HG02970 (cell line): Measurements from ENCODE around the gene NBPF20.
A peak's percentile ranks its signal among the peaks of the same experiment; 100 is the strongest.
"Not testable (repeated sequence)": the region's sequence is repeated elsewhere in the genome, so short reads cannot be mapped to it uniquely, and the experiment has no call there.

Experiments
- ATAC-seq: cut with Tn5 transposase; IDR thresholded peaks from one replicate; pipeline ENCODE4 v1.9.1; 2021; ENCODE audit warnings: mild to moderate bottlenecking, moderate library complexity, moderate number of reproducible peaks; ENCODE audit not compliant: unreplicated experiment, low FRiP score

Gene NBPF20, protein sequence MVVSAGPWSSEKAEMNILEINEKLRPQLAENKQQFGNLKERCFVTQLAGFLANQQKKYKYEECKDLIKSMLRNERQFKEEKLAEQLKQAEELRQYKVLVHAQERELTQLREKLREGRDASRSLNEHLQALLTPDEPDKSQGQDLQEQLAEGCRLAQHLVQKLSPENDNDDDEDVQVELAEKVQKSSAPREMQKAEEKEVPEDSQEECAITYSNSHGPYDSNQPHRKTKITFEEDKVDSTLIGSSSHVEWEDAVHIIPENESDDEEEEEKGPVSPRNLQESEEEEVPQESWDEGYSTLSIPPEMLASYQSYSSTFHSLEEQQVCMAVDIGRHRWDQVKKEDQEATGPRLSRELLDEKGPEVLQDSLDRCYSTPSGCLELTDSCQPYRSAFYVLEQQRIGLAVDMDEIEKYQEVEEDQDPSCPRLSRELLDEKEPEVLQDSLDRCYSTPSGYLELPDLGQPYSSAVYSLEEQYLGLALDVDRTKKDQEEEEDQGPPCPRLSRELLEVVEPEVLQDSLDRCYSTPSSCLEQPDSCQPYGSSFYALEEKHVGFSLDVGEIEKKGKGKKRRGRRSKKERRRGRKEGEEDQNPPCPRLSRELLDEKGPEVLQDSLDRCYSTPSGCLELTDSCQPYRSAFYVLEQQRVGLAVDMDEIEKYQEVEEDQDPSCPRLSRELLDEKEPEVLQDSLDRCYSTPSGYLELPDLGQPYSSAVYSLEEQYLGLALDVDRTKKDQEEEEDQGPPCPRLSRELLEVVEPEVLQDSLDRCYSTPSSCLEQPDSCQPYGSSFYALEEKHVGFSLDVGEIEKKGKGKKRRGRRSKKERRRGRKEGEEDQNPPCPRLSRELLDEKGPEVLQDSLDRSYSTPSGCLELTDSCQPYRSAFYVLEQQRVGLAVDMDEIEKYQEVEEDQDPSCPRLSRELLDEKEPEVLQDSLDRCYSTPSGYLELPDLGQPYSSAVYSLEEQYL (N-terminal part only)

DNA sequence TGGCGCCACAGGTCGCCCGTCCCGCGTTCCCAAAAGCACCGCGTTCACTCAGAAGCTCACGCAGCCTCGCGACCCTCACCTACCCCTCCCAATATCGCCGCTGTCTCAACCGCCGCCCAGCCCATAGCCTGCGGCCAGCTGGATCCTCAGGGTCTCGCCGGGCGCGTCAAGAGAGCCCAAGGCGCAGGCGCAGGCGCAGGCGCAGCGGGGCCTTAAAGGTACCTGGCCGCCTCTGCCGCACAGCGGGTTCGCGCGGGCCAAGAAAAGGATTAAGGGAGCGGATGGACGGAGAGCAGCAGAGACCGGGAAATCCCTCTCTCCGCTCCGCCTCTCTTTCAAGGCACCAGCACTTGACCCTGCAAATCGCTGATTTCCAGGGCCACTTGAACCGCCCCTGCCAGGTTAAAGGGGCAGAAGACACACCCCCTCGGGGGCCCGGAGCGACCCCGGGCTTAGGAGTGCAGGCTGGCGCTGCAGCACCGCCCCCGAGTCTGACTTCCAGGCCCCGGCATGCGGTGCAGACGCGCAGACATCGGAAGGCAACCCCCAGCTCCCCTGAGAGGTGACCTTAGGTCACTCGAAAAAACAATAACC lies at the start of gene NBPF20:
NBPF20 (minus strand) TSS at position 168 of the 594 bp plus-strand sequence. CDS start 20,331 bp downstream, outside the sequence.
- peak; percentile 96 for ATAC-seq

DNA sequence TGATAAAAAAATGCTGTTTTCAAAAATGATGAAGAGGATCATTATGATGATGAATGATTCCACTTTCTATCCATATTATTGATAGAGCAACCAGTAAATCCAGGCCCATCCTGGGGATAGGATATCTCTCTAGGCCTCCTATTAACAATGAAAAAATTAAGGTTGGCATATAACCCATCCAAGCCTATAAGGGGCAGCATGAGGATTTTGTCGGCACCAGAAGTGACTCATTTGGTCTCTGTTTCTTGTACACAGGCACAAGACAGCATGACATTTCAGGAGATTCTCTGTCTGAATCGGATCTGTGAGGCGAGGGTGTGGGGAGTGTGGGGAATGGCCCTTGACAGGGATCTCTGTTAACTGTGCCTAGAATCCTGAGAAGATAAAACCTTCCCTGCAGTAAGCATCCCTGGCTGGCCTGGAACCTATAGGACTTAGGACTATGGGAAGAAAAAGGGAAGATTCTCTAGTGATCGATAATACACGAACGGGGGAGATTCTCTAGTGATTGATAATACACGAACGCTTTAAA lies 49.5 kb upstream of the NBPF20 start:
- ATAC-seq: not testable (repeated sequence)

DNA sequence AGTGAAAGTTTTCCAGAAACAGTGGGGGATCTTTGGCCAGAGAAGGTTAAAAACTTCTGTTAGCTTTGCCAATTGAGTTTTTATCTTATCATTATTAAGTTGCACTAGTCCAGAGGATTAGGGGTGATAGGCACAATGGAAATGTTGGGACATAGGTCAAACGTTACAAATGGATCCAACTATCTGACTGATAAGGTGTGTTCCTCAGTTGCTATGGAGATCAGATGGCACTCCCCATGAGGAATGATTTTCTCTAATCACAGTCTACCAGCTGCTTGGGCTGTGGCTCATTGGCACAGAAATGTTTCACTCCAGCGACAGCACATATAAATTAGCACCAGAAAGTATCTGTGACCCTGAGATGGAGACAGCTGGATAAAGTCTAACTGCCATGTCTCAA lies 47.3 kb upstream of the NBPF20 start:
- ATAC-seq: not testable (repeated sequence)

DNA sequence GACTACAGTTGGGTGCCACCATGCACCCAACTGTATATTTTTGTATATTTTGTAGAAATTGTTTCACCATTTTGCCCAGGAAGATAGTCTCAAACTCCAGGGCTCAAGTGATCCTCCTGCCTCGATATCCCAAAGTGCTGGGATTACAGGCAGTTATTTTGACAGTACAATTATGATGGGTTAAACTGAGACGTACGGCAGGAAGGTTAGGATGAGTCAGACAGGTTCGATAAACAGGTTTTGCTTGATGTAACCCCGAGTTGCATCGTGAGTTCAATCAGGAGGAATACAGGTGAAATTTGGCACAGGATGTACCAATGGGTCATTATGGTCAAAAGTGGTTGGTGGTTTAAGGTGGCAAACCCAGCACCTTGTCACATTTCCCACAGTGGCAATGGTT lies 46.0 kb upstream of the NBPF20 start:
- not testable (repeated sequence) for ATAC-seq

DNA sequence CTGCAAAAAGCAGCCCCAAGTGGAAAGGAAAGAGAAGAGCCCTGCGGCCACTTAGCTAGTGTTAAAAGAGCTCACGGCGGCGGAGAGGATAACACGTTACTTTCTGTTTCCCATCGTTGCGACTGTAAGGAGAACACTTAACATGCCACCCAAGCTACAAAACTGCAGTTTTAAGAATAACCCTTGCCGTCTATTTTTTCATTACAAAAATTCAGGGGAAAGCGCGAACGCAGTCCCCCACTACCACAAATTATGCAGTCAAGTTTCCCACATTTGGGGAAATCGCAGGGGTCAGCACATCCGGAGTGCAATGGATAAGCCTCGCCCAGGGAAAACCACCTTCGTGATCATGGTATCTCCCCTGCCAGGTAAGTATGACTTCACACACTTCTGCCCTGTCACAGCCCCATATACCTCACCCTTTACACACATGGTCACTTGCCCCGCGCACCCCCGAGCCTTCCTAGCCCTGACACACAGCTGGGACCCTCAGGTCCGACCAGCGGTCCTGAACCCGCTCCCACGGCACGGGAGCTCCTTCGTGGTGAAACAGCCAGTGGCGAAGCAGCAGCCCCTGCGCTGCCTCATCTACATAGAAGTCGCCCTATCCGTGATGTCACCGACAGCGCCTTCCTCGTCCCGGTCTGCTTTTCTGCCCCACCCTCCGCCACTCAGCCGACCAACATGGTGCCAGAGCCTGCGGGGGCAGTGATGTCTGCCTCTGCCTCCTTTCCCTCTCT lies 40.2 kb upstream of the NBPF20 start:
- ATAC-seq: peak; percentile 86

DNA sequence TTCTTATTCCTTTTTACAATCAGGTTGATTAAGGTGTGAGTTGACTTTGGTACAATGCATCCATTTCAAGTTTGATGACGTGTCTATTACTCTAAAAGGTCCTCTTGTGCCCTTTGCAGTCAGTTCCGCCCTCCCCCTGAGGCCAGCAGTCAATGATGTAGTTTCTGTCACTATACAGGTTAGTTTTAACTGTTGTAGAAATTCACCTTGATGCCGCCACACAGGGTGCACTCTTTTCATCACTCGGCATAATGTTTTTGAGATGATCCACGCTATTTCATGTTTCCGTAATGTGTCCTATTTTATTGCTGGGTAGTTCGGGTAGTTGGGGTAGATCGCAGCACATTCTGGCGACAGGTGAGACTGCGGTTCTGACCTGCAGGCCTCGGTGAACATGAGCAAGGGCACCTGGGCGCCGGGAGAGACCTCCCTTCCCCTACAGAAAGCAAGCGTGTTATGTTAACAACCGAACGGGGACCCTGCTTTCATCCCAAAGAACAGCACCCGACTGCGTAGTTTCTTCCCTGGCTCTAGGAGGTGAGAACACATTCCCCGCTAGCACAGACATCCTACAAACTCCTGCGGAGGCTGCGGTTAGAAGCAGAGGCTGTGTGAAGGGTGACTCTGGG lies 39.4 kb upstream of the NBPF20 start:
- peak; percentile 13 for ATAC-seq

DNA sequence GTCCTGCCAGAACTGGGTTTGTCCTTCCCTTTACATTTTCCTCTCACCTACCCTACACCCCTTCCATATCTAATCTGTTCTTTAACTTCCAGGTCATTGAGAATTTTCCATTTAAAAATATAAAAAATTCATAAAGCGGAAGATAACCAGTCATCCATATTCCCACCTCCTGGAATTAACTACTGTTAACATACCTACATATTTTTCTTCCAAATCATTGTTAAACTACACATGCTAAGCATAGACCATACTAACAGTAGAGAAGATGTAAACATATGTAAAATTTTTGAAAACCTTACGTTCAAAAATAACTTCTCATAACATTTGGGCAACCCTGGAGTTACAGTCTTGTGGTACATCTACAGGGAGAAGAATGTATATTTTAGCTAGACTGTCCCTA lies 38.6 kb upstream of the NBPF20 start:
- ATAC-seq: not testable (repeated sequence)

DNA sequence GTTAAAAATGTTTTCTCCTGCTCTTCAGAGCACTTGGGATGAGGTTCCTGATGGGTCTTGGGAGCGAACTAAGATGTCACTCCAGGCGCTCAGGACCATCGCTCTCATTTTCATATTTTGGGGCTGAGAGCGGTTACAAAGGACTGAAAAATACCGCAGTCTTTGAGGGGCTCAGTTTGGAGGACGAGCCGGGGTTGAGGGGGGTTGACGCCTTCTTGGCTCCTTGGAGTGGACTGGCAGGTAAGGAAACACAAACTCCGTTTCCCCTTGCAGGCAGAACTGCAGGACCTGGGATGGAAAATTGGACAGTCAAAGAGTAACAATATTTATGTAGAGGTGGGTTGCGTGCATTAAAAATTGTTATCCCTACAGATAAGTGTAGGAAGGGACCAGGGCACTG lies 35.3 kb upstream of the NBPF20 start:
- not testable (repeated sequence) for ATAC-seq

DNA sequence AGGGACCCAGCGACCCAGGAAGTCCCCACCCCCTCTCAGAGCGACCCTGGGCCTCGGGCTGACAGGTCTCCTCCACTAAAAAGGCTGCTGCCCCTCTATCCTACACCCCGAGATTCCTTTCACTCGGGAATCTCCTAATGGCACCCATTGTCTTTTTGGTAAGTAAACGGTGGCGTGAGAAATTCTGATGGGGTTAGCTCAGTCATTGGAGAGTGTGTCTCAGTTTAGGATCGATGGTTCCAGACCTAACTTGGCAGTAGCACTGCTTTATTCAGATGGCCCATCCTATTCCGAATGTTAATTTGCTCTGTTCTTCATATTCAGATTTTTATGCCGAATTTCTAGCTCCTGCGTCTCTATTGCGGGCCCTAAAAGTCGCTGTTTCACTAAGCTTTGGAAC lies 34.6 kb upstream of the NBPF20 start:
- not testable (repeated sequence) for ATAC-seq

DNA sequence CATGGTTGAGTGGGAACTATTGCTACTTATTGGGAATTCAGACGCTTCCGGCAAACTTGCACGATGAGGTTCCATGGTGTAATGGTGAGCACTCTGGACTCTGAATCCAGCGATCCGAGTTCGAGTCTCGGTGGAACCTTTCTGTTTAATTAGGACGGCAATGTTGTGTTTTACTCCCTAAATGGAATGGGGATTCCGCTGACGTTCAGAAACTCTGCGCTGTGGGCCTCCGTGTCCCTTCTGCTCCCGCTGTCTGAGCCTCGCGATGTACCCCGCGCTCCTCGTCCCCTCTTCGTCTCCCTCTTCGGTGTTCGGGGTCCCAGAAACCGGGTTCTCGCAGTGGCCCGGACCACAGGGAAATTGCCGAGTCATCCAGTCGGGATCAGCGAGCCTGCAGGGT lies 34.2 kb upstream of the NBPF20 start:
- not testable (repeated sequence) for ATAC-seq

DNA sequence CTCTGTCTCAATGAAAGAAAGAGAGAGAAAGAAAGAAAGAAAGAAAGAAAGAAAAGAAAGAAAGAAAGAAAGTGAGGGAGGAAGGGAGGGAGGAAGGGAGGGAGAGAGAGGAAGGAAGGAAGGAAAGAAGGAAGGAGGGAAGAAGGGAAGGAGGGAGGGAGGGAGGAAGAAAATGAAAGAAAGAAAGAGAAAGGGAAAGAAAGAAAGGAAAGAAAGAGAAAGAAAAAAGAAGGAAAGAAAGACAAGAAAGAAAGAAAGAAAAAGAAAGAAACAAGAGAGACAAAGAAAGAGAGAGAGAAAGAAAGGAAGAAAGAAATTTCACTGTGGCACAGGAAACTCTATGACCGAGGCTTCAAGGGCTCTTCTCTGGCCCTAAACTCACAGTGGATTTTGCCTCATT lies 33.7 kb upstream of the NBPF20 start:
- not testable (repeated sequence) for ATAC-seq

DNA sequence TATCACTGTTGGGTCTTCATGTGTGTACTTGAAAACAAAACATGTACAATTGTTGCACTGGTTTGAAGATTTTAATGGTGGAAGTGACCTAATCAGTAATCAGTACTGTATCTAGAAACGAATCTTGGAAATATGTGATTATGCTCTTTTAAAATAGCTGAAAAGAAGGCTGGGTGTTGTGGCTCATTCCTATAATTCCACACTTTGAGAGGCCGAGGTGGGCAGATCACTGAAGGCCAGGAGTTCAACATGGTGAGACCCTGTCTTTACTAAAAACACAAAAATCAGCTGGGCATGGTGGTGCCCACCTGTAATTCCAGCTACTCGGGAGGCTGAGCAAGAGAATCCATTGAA lies 29.4 kb upstream of the NBPF20 start:
- not testable (repeated sequence) for ATAC-seq

DNA sequence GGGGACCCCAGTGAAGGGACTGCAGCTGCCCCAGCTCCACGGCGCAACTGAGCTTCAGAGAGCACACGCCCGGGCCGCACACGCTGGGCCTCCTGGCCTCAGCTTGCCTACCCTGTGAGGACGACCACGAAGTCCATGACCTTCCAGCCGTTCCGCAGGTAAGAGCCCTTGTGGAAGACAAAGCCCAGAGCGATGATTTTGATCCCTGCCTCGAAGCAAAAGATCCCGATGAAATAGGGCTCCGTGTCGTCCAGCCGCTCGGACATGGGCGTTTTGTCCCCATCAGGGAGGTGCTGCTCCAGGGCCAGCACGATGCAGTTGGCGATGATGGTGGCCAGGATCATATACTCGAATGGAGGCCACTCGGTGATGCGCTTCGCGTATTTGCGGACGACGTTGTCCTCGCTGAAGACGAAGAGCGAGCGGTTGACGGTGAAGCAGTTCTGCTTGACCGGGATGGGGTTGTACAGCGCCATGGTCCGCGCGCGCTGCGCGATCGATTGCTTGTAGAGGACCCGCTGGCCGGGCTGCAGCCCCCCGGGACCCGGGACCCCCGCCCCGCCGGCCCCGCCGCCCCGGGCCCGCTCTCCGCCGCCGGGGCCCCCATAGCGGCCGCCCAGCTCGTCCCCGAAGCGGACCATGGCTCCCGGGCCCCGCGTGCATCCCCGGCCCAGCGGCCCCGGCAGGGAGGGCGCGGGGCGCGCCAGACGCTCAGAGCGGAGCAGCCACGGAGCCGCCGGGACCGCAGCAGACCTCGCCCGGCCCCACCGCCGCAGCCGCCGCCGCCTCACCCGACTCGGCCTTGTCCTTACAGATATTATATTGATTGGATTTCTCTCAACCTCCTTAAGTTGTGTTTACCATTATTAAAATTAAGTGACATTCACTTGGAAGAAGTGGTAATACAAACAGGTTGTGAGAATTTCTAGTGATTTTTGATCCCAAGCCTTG lies 28.7 kb upstream of the NBPF20 start:
- ATAC-seq: not testable (repeated sequence)

DNA sequence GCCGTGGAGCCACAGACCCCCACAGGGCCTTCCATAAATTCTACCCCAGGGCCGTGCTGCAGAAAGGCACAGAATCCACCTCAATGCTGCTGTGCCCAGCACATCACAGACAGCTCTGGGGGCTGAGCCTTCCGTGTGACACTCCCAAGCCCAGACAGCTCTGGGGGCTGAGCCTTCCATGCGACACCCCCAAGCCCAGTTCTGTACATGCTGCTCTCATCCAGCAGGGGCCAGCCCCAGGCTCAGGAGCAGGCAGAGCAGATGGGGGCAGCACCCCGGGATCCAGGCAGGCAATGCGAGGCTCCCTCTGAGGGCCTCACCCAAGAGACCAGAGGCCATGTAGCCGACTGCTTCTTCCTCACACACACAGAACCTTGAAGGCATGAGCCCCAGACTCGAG lies 27.1 kb upstream of the NBPF20 start:
- not testable (repeated sequence) for ATAC-seq

DNA sequence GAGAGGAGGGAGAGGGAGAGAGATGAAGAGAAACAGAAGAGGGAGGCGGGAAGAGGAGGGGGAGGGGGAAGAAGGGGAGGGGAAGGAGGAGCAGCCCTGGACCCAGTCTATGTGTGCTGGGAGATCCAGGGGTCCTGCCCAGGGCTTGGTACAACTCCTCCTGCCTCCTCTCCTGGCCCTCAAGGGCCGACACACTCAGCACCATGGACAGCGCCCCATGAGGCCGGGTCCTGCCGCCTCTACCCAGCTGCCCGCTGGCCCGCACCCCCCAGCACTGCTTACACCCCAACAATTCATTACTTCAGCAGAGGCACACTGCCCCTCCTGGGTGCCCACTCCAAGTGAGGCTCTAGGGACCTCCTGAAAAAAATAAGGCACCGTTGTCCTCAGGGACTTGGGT lies 26.5 kb upstream of the NBPF20 start:
- not testable (repeated sequence) for ATAC-seq

DNA sequence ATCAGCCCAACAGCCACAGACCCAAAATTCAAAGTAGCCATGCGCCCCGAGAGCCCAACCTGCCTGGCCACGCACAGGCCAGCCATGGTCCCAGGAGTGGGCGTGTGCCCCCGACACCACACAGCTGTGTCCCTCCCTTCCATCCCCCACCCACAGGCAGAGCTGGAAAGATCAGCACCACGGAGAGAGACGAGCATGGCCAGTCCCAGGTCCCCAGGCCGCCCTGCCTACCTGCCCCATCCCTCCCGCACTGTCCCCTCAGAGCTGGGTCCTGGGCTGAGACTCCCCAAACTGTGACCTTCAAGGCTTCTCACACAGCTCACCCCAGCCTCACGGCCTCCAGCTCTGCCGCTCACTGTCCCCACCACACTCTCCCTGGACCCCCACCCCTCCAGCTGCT lies 19.8 kb upstream of the NBPF20 start:
- ATAC-seq: not testable (repeated sequence)

DNA sequence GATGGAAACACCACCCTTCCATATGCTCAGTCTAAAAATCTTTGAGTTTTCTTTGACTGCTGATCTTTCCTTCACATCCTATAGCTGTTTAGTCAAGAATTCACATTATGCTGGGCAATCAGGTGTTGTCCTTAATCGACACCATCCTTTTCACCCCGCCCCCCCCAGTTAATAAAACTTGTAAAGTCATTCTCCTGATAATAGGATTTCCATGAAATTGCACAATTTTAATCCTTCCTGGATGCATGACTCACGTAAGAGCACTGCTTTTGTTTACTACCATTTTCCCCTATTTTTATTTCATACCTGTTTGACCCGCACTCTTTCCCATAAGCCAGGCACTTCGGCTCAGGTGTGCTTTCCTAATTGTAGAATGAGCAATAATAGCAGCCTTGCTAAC lies 16.9 kb upstream of the NBPF20 start:
- ATAC-seq: not testable (repeated sequence)
